Progenitor cell of endocrine pancreas (in vitro differentiated cells): Measurements from ENCODE around the gene UCP3. TPM values are rescaled to one million over a fixed set of nuclear protein-coding genes. Genes with fewer than 3 reads are reported as not detected.

Source experiments
- DNase-seq: peaks from one replicate; pipeline ENCODE4 v3.0.0; 2021; ENCODE audit warnings: low spot score; ENCODE audit not compliant: unreplicated experiment
- H3K27ac Mint-ChIP-seq: 2 replicates; pipeline ENCODE4 v1.8.0; 2021; ENCODE audit warnings: mild to moderate bottlenecking, moderate library complexity, mixed read lengths
- H3K27me3 Mint-ChIP-seq: 2 replicates; pipeline ENCODE4 v1.8.0; 2021; ENCODE audit warnings: mixed read lengths
- H3K36me3 Mint-ChIP-seq: 2 replicates; pipeline ENCODE4 v1.8.0; 2022; ENCODE audit warnings: mixed read lengths; ENCODE audit not compliant: insufficient read depth
- H3K4me1 Mint-ChIP-seq: 2 replicates; pipeline ENCODE4 v1.8.0; 2021; ENCODE audit warnings: low read depth, mixed read lengths
- H3K4me3 Mint-ChIP-seq: 2 replicates; pipeline ENCODE4 v1.8.0; 2021; ENCODE audit warnings: low read depth, mild to moderate bottlenecking, moderate library complexity, mixed read lengths
- H3K9me3 Mint-ChIP-seq: 2 replicates; pipeline ENCODE4 v1.8.0; 2021; ENCODE audit warnings: low read depth, mixed read lengths
- total RNA-seq: library from RNA; stranded (reverse); gene quantifications from 2 replicates; pipeline ENCODE4 v1.2.1, GENCODE V29; 2021
- TF ChIP-seq, protein P1 (sequence below): fragments of 200-600 bp; sonication (generic); IDR thresholded peaks from one replicate; pipeline ENCODE4 v1.5.0; 2021; ENCODE audit warnings: antibody characterized with exemption, mild to moderate bottlenecking; ENCODE audit not compliant: unreplicated experiment

The UCP3 gene
- total RNA-seq, 1 donor from 2014 or later = 4.3 TPM

DNA sequence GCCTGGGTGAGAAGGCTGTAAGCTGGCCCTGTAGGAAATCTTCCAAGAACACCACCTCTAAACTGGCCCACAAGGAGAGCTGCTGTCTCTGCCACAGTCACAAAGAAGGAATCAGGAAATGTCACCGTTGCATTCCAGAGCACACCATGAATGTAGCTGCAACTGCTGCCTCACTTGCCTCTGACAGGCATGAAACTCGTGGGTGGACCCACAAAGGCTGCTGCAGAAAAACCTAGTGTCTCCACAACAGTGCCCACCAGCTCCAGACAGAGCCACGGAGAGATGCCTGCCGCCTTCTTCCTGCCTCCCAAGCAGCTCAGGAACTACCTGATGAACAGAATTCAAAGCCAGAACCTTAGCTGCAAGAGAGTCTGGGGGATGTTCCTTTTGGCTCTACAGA, 47.6 kb downstream of the UCP3 start:
- Mint-ChIP-seq H3K27me3 (peaks cover 11% of the 10 kb centered on the region), H3K9me3 (no peaks in the 10 kb centered on the region), H3K27ac (no peak overlapping the region), H3K36me3 (no peaks in the 10 kb centered on the region), H3K4me3 (no peak overlapping the region), H3K4me1 (no peaks in the 10 kb centered on the region)
- TF ChIP-seq, protein P1, sequence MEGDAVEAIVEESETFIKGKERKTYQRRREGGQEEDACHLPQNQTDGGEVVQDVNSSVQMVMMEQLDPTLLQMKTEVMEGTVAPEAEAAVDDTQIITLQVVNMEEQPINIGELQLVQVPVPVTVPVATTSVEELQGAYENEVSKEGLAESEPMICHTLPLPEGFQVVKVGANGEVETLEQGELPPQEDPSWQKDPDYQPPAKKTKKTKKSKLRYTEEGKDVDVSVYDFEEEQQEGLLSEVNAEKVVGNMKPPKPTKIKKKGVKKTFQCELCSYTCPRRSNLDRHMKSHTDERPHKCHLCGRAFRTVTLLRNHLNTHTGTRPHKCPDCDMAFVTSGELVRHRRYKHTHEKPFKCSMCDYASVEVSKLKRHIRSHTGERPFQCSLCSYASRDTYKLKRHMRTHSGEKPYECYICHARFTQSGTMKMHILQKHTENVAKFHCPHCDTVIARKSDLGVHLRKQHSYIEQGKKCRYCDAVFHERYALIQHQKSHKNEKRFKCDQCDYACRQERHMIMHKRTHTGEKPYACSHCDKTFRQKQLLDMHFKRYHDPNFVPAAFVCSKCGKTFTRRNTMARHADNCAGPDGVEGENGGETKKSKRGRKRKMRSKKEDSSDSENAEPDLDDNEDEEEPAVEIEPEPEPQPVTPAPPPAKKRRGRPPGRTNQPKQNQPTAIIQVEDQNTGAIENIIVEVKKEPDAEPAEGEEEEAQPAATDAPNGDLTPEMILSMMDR = no peak
- DNase-seq = no peak

GRCh38 chr11:73958521-73959141, 50.3 kb downstream of the UCP3 start:
- TF ChIP-seq, protein P1 = no peak
- Mint-ChIP-seq H3K27me3 (peaks cover 14% of the 10 kb centered on the region), H3K9me3 (no peaks in the 10 kb centered on the region), H3K4me1 (peaks cover 4% of the 10 kb centered on the region), H3K4me3 (no peak overlapping the region), H3K36me3 (no peaks in the 10 kb centered on the region), H3K27ac (no peak overlapping the region)
- no peak for DNase-seq

DNA sequence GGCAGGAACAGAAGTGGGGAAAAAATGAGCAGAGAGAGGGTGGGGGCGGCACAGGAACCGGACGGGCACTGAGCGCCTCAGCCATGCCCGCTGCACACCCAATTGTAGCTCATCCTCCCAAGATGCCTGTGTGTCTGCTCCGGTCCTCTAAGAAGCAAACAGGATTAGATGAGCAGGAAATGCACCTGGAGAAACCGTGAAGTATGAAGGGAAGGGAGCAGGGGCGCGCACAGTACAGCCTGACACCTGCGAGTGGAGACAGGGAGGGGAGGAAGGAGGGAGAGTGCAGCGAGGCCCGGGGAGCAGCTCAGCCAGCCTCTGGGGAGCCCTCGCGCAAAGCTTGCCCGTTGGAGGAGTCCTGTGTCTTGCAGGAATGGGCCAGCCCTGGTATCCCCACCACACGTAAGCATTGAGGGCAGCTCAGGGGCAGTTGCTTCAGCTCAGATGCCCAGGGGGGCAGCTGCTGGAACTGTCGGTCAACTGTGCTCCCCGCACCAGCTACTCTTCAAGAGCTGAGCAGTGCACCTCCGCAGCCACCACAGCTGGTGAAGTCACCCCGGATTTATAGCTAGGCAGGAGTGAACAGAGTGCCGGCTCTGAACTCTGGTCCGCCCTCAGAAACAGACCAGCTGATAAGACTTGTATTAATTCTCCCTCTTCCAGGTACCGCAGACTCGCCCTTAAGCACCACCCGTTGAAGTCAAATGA, 51.1 kb downstream of the UCP3 start:
- Mint-ChIP-seq H3K4me3 (no peak overlapping the region), H3K9me3 (no peaks in the 10 kb centered on the region), H3K27me3 (peaks cover 14% of the 10 kb centered on the region), H3K36me3 (no peaks in the 10 kb centered on the region), H3K4me1 (peaks cover 4% of the 10 kb centered on the region), H3K27ac (no peak overlapping the region)
- no peak for DNase-seq
- TF ChIP-seq, protein P1 = no peak

DNA sequence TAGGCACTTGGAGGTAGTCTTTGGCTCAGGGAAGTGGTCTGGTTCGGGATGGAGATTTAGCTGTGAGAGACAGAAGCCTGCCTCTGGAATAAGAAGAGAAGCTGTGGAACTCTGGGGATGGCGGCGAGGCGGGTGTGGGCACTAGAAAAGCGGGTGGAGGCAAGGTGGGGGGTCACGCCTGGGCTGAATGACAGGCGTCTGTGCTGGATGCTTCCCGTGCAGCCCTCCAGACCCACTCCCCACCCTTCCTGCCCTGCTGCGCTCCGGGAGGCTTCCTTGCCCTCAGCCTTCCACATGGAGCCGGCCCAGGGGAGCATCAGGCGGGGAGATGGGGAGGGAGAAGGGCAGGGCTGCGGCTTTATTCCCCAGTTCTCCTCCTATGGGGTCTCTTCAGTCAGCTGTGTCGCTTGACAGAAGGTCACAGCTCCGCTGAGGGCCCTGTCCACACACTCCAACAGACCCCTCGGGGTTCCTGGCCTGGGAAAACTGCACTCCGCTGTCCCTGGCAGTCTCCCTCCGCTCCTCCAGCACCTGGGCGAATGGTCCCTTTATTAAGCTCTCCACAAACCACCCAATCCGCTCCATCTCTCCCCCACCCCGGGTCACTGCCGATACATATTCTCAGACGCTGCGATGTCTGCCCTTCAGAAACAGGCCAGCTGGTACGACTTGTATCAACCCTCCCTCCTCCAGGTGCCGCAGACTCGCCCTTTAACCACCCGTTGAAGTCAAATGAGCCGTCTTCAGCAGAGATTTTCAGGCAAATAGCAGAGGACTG, 51.8 kb downstream of the UCP3 start:
- Mint-ChIP-seq H3K36me3 (no peaks in the 10 kb centered on the region), H3K4me1 (peaks cover 6% of the 10 kb centered on the region), H3K4me3 (no peak overlapping the region), H3K27me3 (peaks cover 14% of the 10 kb centered on the region), H3K9me3 (no peaks in the 10 kb centered on the region), H3K27ac (no peak overlapping the region)
- no peak for DNase-seq
- TF ChIP-seq, protein P1 = no peak

DNA sequence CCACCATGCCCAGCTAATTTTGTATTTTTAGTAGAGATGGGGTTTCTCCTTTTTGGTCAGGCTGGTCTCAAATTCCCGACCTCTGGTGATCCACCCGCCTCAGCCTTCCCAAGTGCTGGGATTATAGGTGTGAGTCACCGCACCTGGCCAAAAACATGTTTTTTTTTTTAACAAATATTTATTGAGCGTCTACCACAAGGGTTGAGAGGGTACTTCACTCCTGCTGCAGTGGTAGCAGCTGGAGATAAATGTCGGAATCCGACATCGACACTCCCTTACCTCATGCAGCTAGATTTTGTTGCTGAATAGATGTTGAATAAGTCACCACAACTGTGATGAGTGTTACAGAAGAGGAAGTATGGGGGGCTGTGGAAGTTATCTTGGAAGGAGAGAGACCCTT, 57.1 kb downstream of the UCP3 start:
- DNase-seq = no peak
- peaks cover 6% of the 10 kb centered on the region for H3K9me3 Mint-ChIP-seq
- peaks cover 2% of the 10 kb centered on the region for H3K36me3 Mint-ChIP-seq

More for the DNA sequence above, 57.1 kb downstream of the UCP3 start:
- Mint-ChIP-seq H3K4me3 (no peak overlapping the region), H3K27ac (no peak overlapping the region), H3K4me1 (peaks cover 8% of the 10 kb centered on the region), H3K27me3 (peaks cover 4% of the 10 kb centered on the region)
- TF ChIP-seq, protein P1 = no peak
